A549 (cell line): Measurements from ENCODE around the gene ADAM19. TPM values are rescaled to one million over a fixed set of nuclear protein-coding genes. Genes with fewer than 3 reads are reported as not detected.

Experiments used
- ATAC-seq, 2 experiments: fragments of 200-7000 bp in 1 of 2; fragments of >200 bp in 1 of 2; cut with Nextera tagmentation in 1 of 2; cut with Tn5 transposase in 1 of 2; 3 replicates each; pipeline versions ENCODE4 v1.8.0 to v1.9.1; 2018 to 2020; ENCODE audit warnings: mild to moderate bottlenecking in 1 of 2, moderate library complexity in 1 of 2
- CTCF ChIA-PET: fragments of 300-600 bp; sonication (Branson Sonifier 250); formaldehyde crosslinking; extraction: SDS; loops from one replicate; lab custom pipeline; 2021; ENCODE audit warnings: antibody characterized with exemption, inconsistent platforms; lab: Yijun Ruan, JAX
- POLR2A ChIA-PET: fragments of 350-600 bp; formaldehyde crosslinking; extraction: SDS; loops from one replicate; lab custom pipeline; 2021; ENCODE audit warnings: antibody characterized with exemption, inconsistent platforms; lab: Yijun Ruan, JAX
- DNase-seq, 2 experiments: peaks; one replicate each; pipeline versions ENCODE4 v3.0.0 to v3.0.0-alpha.2; 2011 to 2016; ENCODE audit warnings: low read depth in 1 of 2, low spot score in 1 of 2
- FAIRE-seq: peaks from 2 replicates; lab custom pipeline; 2011; peaks lifted over from hg19 to GRCh38; lab: Jason Lieb, UNC
- H3K27ac ChIP-seq, 2 experiments: fragments of >200 bp; sonication (Bioruptor Twin); formaldehyde crosslinking; 3 replicates each; pipeline ENCODE4 v1.5.1; 2016 to 2017
- H3K4me1 ChIP-seq: fragments of >200 bp; sonication (Bioruptor Twin); formaldehyde crosslinking; 3 replicates; pipeline ENCODE4 v1.6.1; 2016
- H3K4me2 ChIP-seq: fragments of >200 bp; sonication (Bioruptor Twin); formaldehyde crosslinking; 3 replicates; pipeline ENCODE4 v1.6.1; 2016
- H3K4me3 ChIP-seq: fragments of >200 bp; sonication (Bioruptor Twin); formaldehyde crosslinking; 3 replicates; pipeline ENCODE4 v1.5.1; 2016
- H3K9me3 ChIP-seq: fragments of >200 bp; sonication (Bioruptor Twin); formaldehyde crosslinking; 3 replicates; pipeline ENCODE4 v1.6.1; 2016
- CBX8 ChIP-seq: fragments of 200-600 bp; sonication (generic); IDR thresholded peaks from 2 replicates; pipeline ENCODE4 v1.6.1; 2016
- CEBPB ChIP-seq, 2 experiments: fragments of >200 bp in 1 of 2; sonication (Bioruptor Twin) in 1 of 2; formaldehyde crosslinking in 1 of 2; IDR thresholded peaks; 2 replicates each; pipeline ENCODE4 v1.6.1; 2012 to 2016
- CHD4 ChIP-seq: fragments of 200-600 bp; sonication (generic); IDR thresholded peaks from 2 replicates; pipeline ENCODE4 v1.6.1; 2016; ENCODE audit warnings: antibody characterized with exemption, mild to moderate bottlenecking, borderline replicate concordance
- ESRRA ChIP-seq: fragments of 150-350 bp; IDR thresholded peaks from 2 replicates; pipeline ENCODE4 v1.6.1; 2014; ENCODE audit warnings: mild to moderate bottlenecking, low read length, borderline replicate concordance
- FOSB ChIP-seq: fragments of 250-450 bp; sonication (Bioruptor Pico); IDR thresholded peaks from 2 replicates; pipeline ENCODE4 v1.5.0; 2020; ENCODE audit warnings: mild to moderate bottlenecking, moderate library complexity
- FOSL2 ChIP-seq, 2 experiments: fragments of 450-650 bp in 1 of 2; fragments of >200 bp in 1 of 2; sonication (Bioruptor Twin) in 1 of 2; formaldehyde crosslinking; IDR thresholded peaks; 2 replicates each; pipeline versions ENCODE4 v1.5.0 to v1.6.1; 2016 to 2020; ENCODE audit warnings: mild to moderate bottlenecking in 1 of 2, moderate library complexity in 1 of 2
- FOXS1 ChIP-seq: fragments of 250-450 bp; sonication (Bioruptor Pico); IDR thresholded peaks from 2 replicates; pipeline ENCODE4 v1.5.0; 2020; ENCODE audit warnings: mild to moderate bottlenecking, moderate library complexity
- HEYL ChIP-seq: fragments of 250-450 bp; sonication (Bioruptor Pico); IDR thresholded peaks from 2 replicates; pipeline ENCODE4 v1.8.0; 2021; ENCODE audit warnings: mild to moderate bottlenecking, moderate library complexity
- HOXA7 ChIP-seq: fragments of 250-450 bp; sonication (Bioruptor Pico); IDR thresholded peaks from 2 replicates; pipeline ENCODE4 v1.5.0; 2020; ENCODE audit warnings: mild to moderate bottlenecking, moderate library complexity
- KDM5A ChIP-seq: fragments of 200-600 bp; sonication (generic); IDR thresholded peaks from 2 replicates; pipeline ENCODE4 v1.6.1; 2016; ENCODE audit warnings: antibody characterized with exemption, mild to moderate bottlenecking
- MAZ ChIP-seq: fragments of 150-350 bp; IDR thresholded peaks from 2 replicates; pipeline ENCODE4 v1.6.1; 2014; ENCODE audit warnings: antibody characterized with exemption, low read depth, low read length, borderline replicate concordance
- MYC ChIP-seq: IDR thresholded peaks from 2 replicates; pipeline ENCODE4 v1.6.1; 2012; ENCODE audit warnings: mild to moderate bottlenecking, inconsistent platforms, low read length, improper control_type of control experiment, borderline replicate concordance
- POLR2A ChIP-seq: IDR thresholded peaks from 2 replicates; pipeline ENCODE4 v1.6.1; 2012; ENCODE audit warnings: mild to moderate bottlenecking, low read length
- POLR2AphosphoS2 ChIP-seq: conservative IDR thresholded peaks from 2 replicates; pipeline ENCODE4 v1.6.1; 2012; ENCODE audit warnings: low read length, improper control_type of control experiment, inconsistent platforms
- RNF2 ChIP-seq: fragments of 200-600 bp; sonication (generic); IDR thresholded peaks from 2 replicates; pipeline ENCODE4 v1.6.1; 2016; ENCODE audit warnings: low read depth, mild to moderate bottlenecking, antibody characterized with exemption, moderate library complexity, borderline replicate concordance
- TFCP2L1 ChIP-seq: fragments of 250-450 bp; sonication (Bioruptor Pico); IDR thresholded peaks from 2 replicates; pipeline ENCODE4 v1.5.0; 2021; ENCODE audit warnings: mild to moderate bottlenecking
- TP53 ChIP-seq: fragments of 250-450 bp; sonication (Bioruptor Pico); IDR thresholded peaks from 2 replicates; pipeline ENCODE4 v1.5.0; 2021; ENCODE audit warnings: mild to moderate bottlenecking, moderate library complexity
- ZC3H11A ChIP-seq: fragments of 450-650 bp; IDR thresholded peaks from 2 replicates; pipeline ENCODE4 v1.6.1; 2014; ENCODE audit warnings: antibody characterized with exemption, mild to moderate bottlenecking
- WGBS: methylation state at CpG from one replicate; pipeline ENCODE4 v1.1.6; 2017; ENCODE audit errors: missing lambda C conversion rate; 5-methylcytosine and 5-hydroxymethylcytosine counted together
- polyA plus RNA-seq, 4 experiments: library from polyadenylated mRNA; depleted of rRNA in 3 of 4; stranded (reverse); fragments of >200 nt; fragmentation: RNase III in 1 of 4; extraction: RNeasy Plus Mini Kit Qiagen cat#74134 plus additional on column Dnase treatment in 1 of 4; gene quantifications; 2 replicates in 3 of 4; 3 replicates in 1 of 4; pipeline ENCODE4 v1.2.3, GENCODE V29; 2011 to 2017
- TF ChIP-seq, protein P1 (sequence below): fragments of 200-600 bp; sonication (generic); IDR thresholded peaks from 2 replicates; pipeline ENCODE4 v1.6.1; 2016; ENCODE audit warnings: antibody characterized with exemption, mild to moderate bottlenecking, moderate library complexity
- TF ChIP-seq, protein P2 (sequence below): fragments of 450-650 bp; IDR thresholded peaks from 2 replicates; pipeline ENCODE4 v1.6.1; 2014; ENCODE audit warnings: antibody characterized with exemption
- TF ChIP-seq, protein P3 (sequence below): fragments of >200 bp; sonication (Bioruptor Twin); formaldehyde crosslinking; IDR thresholded peaks from 2 replicates; pipeline ENCODE4 v1.6.1; 2016
- TF ChIP-seq, protein P4 (sequence below): fragments of 150-350 bp; IDR thresholded peaks from 2 replicates; pipeline ENCODE4 v1.6.1; 2014; ENCODE audit warnings: low read depth, mild to moderate bottlenecking, low read length

ADAM19 gene
- polyA plus RNA-seq, 2 of the 4 experiments (the other 2 are of a cell fraction), result 7.7 to 15.2 TPM

DNA sequence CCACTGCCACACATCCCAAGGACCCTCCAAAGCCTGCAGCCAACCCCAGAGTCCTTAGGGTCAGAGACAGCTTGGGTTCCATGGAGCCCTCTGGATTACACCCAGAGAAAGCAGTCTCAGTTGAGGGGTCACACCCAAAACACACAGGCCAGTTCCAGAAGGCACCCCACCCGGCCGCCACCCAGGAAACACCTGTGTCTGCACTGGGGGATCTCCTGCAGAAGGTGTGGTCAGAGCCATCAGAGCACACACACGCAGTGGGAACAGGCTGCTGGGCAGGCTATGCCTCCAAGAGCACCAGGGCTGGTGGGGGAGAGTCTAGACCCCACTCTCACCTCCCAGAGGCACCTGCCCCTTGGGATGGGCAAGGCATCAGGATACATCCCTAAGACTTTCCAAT, 88.2 kb downstream of the ADAM19 start:
- ATAC-seq, result no peak
- no peak for FAIRE-seq
- no peaks in the 10 kb centered on the region for H3K4me1 ChIP-seq
- no peak for DNase-seq
- no peak overlapping the region for H3K27ac ChIP-seq
- H3K4me3 ChIP-seq, result no peak overlapping the region
- WGBS, result 74% methylated on average over 3 of the region's 3 CpGs
- POLR2A ChIA-PET, result no interaction called here
- no peaks in the 10 kb centered on the region for H3K9me3 ChIP-seq
- no peak overlapping the region for H3K4me2 ChIP-seq
- TF ChIP-seq TP53 (CRISPR knock-in tag) (no peak), CHD4 (no peak), TFCP2L1 (CRISPR knock-in tag) (no peak), RNF2 (no peak)
- CTCF ChIA-PET, result interaction anchor here (1.0 kb wide), 1 partner anchor 10 kb away, joined by 5 read pairs; no protein-coding TSS in a partner anchor

DNA sequence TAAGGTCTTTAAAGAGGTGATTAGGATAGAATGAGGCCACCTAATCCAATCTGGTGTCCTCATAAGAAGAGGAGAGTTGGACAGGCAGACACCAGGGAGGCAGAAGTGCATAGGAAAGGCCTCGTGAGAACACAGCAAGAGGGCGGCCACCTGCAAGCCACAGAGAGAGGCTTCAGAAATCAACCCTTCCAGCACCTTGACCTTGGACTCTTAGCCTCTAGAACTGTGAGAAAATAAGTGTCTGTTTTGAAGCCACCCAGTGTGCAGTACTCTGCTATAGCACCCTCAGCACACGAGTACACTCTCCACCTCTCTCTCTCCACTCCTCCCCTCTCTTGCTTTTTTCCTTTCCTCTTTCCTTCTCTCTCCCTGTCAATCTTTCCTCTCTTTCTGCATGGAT, 88.7 kb downstream of the ADAM19 start:
- POLR2A ChIA-PET, result no interaction called here
- TF ChIP-seq, protein P1, sequence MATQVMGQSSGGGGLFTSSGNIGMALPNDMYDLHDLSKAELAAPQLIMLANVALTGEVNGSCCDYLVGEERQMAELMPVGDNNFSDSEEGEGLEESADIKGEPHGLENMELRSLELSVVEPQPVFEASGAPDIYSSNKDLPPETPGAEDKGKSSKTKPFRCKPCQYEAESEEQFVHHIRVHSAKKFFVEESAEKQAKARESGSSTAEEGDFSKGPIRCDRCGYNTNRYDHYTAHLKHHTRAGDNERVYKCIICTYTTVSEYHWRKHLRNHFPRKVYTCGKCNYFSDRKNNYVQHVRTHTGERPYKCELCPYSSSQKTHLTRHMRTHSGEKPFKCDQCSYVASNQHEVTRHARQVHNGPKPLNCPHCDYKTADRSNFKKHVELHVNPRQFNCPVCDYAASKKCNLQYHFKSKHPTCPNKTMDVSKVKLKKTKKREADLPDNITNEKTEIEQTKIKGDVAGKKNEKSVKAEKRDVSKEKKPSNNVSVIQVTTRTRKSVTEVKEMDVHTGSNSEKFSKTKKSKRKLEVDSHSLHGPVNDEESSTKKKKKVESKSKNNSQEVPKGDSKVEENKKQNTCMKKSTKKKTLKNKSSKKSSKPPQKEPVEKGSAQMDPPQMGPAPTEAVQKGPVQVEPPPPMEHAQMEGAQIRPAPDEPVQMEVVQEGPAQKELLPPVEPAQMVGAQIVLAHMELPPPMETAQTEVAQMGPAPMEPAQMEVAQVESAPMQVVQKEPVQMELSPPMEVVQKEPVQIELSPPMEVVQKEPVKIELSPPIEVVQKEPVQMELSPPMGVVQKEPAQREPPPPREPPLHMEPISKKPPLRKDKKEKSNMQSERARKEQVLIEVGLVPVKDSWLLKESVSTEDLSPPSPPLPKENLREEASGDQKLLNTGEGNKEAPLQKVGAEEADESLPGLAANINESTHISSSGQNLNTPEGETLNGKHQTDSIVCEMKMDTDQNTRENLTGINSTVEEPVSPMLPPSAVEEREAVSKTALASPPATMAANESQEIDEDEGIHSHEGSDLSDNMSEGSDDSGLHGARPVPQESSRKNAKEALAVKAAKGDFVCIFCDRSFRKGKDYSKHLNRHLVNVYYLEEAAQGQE, result no peak
- TF ChIP-seq POLR2A (no peak), ESRRA (no peak), FOXS1 (CRISPR knock-in tag) (no peak), MYC (no peak), FOSB (CRISPR knock-in tag) (no peak)
- TF ChIP-seq, protein P2, sequence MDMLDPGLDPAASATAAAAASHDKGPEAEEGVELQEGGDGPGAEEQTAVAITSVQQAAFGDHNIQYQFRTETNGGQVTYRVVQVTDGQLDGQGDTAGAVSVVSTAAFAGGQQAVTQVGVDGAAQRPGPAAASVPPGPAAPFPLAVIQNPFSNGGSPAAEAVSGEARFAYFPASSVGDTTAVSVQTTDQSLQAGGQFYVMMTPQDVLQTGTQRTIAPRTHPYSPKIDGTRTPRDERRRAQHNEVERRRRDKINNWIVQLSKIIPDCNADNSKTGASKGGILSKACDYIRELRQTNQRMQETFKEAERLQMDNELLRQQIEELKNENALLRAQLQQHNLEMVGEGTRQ, result no peak
- TF ChIP-seq, protein P3, sequence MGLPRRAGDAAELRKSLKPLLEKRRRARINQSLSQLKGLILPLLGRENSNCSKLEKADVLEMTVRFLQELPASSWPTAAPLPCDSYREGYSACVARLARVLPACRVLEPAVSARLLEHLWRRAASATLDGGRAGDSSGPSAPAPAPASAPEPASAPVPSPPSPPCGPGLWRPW, result no peak
- TF ChIP-seq, all 56 proteins: peak for 0
- Histone ChIP-seq H3K4me2 (no peak overlapping the region), H3K4me1 (no peaks in the 10 kb centered on the region), H3K9me3 (no peaks in the 10 kb centered on the region), H3K27ac (no peak overlapping the region), H3K4me3 (no peak overlapping the region)
- ATAC-seq (peak in 1 of 2 experiments; percentile 35; a peak in 1 of 6 replicates), DNase-seq (no peak), FAIRE-seq (no peak)
- 71% methylated on average over 3 of the region's 3 CpGs for WGBS
- CTCF ChIA-PET, result interaction anchor here (1.0 to 2.1 kb wide), 2 partner anchors 15 to 19 kb away, joined by 3 to 6 read pairs; no protein-coding TSS in a partner anchor

DNA sequence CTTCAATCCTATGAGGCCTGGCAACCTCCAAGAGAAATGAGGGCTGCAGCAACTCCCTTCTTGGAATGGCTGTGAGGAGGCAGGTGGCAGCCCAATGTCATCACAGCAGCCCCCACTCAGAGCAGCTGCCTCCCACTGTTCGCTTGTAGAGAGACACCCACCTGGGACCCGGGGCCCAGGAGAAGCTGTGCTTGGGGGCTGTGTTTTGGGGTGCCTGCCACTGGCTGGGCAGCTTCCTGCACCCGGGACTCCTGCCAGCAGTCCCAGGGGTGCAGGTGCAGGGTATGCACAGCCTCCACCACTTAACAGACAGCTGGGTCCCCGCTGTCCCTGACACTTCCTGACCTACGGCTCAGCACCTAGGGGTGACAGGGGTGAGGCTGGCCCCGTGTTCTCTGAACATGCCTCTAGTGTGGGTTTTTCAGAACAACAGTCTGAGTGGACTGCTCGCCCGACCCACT, 89.3 kb downstream of the ADAM19 start:
- 83% methylated on average over 6 of the region's 8 CpGs for WGBS

More for the DNA sequence above, 89.3 kb downstream of the ADAM19 start:
- POLR2A ChIA-PET, result no interaction called here
- FAIRE-seq (no peak), DNase-seq (no peak), ATAC-seq (no peak)
- no peak overlapping the region for H3K27ac ChIP-seq
- no peaks in the 10 kb centered on the region for H3K9me3 ChIP-seq
- CTCF ChIA-PET, result interaction anchor here (1.0 to 2.2 kb wide), 7 partner anchors 9 to 257 kb away, joined by 3 to 10 read pairs (median 5); partner anchors contain the start of gene LSM11
- H3K4me2 ChIP-seq, result no peak overlapping the region
- no peaks in the 10 kb centered on the region for H3K4me1 ChIP-seq
- no peak overlapping the region for H3K4me3 ChIP-seq
- TF ChIP-seq POLR2AphosphoS2 (no peak), MAZ (no peak), CEBPB (IDR thresholded peaks at IDR 0.05) (no peak), ZC3H11A (no peak), FOSL2 (IDR thresholded peaks at IDR 0.05) (no peak), FOSL2 (CRISPR knock-in tag; IDR thresholded peaks at IDR 0.05) (no peak), TP53 (CRISPR knock-in tag) (no peak), KDM5A (no peak), CHD4 (no peak), CBX8 (no peak), FOXS1 (CRISPR knock-in tag) (no peak), HEYL (CRISPR knock-in tag) (no peak), HOXA7 (CRISPR knock-in tag) (no peak)
- TF ChIP-seq, protein P4, sequence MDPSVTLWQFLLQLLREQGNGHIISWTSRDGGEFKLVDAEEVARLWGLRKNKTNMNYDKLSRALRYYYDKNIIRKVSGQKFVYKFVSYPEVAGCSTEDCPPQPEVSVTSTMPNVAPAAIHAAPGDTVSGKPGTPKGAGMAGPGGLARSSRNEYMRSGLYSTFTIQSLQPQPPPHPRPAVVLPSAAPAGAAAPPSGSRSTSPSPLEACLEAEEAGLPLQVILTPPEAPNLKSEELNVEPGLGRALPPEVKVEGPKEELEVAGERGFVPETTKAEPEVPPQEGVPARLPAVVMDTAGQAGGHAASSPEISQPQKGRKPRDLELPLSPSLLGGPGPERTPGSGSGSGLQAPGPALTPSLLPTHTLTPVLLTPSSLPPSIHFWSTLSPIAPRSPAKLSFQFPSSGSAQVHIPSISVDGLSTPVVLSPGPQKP, result no peak
